ENCODE data around the gene NLGN4X.

NLGN4X gene

DNA sequence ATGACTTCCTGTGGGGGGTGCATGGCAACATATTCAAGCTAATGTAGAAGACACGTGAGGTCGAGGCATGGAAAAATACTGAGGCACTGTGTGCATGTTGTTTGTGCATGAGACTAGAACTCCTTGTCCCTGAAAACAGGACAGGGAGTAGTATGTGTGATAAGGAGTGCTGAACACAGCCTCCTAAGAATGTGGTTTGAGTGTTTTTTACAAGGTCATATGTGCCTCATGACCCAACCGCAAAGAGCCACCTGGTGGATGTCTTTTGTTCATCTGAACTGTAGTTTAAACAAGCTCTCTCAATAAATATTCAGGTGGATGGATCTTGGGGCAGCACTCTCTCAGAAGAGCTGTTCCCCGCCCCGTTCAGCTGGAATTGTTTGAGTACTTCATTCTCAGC lies 226.6 kb downstream of the NLGN4X start:
- no peaks in the 10 kb centered on the region for H3K27me3 ChIP-seq
- TF ChIP-seq, protein P1, sequence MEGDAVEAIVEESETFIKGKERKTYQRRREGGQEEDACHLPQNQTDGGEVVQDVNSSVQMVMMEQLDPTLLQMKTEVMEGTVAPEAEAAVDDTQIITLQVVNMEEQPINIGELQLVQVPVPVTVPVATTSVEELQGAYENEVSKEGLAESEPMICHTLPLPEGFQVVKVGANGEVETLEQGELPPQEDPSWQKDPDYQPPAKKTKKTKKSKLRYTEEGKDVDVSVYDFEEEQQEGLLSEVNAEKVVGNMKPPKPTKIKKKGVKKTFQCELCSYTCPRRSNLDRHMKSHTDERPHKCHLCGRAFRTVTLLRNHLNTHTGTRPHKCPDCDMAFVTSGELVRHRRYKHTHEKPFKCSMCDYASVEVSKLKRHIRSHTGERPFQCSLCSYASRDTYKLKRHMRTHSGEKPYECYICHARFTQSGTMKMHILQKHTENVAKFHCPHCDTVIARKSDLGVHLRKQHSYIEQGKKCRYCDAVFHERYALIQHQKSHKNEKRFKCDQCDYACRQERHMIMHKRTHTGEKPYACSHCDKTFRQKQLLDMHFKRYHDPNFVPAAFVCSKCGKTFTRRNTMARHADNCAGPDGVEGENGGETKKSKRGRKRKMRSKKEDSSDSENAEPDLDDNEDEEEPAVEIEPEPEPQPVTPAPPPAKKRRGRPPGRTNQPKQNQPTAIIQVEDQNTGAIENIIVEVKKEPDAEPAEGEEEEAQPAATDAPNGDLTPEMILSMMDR (IDR thresholded peaks at IDR 0.05; ENCODE audit: low read depth, low read length) = no peak
- H3K4me1 ChIP-seq = no peaks in the 10 kb centered on the region
- no peaks in the 10 kb centered on the region for H3K36me3 ChIP-seq
- no peak overlapping the region for H3K4me3 ChIP-seq (ENCODE audit: low read depth, low read length)
- DNase-seq = no peak
- H3K9me3 ChIP-seq = no peaks in the 10 kb centered on the region

DNA sequence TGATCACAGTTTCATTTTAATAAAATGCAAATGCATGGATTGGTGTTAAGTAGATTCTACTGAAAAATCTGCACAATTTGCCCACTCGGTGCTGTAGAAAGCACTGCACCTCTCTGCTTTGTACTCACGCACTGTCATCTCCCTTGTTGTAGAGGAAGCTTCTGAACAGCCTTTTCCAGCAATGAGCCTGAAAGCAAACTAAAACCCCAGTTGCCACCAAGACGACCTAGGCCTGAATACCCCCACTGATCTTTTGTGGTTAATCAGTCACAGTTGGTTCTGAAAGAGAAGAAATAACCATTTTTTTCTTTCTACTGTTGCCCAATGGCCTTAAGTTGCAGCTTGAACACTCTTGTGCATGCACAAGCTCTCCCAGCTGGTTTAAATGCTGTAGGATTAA lies 229.8 kb downstream of the NLGN4X start:
- H3K4me3 ChIP-seq (ENCODE audit: low read depth, low read length) = no peak overlapping the region
- TF ChIP-seq, protein P1 (IDR thresholded peaks at IDR 0.05; ENCODE audit: low read depth, low read length) = no peak
- H3K9me3 ChIP-seq = no peaks in the 10 kb centered on the region
- no peaks in the 10 kb centered on the region for H3K36me3 ChIP-seq
- no peaks in the 10 kb centered on the region for H3K27me3 ChIP-seq
- DNase-seq = no peak
- H3K4me1 ChIP-seq = no peaks in the 10 kb centered on the region

DNA sequence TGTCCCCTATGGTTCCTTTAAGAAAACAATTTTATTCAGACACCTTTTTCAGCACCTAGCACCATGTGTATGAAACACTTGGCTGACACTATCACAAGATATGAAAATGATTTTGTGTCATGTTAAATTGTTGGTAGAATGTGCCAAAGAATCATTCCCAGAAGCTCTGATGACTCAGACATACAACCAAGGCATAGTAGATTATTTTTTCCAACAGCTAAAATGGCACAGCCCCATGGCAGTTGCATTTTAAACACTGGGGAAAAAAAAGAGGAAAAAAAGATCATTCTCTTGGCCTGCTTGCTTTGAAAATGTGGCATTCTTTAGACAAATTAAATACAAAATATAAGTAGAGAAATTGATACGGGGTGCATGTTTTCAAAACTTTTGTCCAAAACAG lies 230.2 kb downstream of the NLGN4X start:
- Histone ChIP-seq H3K27me3 (no peaks in the 10 kb centered on the region), H3K4me1 (no peaks in the 10 kb centered on the region), H3K9me3 (no peaks in the 10 kb centered on the region), H3K4me3 (ENCODE audit: low read depth, low read length) (no peak overlapping the region), H3K36me3 (no peaks in the 10 kb centered on the region)
- TF ChIP-seq, protein P1 (IDR thresholded peaks at IDR 0.05; ENCODE audit: low read depth, low read length) = no peak
- no peak for DNase-seq

DNA sequence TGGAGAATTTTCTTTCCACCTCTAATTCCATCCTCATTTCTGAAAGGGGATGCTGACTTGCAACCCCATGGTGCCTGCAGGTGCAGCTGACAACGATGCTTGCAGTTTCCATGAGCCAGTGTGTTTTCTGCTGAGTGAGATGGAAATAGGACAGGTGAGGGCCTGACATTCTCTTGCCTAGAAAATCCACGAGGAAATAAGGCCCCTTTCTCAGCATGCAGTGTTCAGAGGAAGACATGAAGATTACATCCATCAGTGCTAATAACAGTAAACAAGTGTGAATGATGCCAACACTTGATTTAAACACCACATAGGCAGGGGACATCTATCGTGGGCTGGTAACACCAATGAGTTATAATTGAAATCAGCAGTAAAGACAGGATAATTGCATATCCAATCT lies 237.3 kb downstream of the NLGN4X start:
- H3K4me3 ChIP-seq (ENCODE audit: low read depth, low read length) = no peak overlapping the region
- H3K36me3 ChIP-seq = no peaks in the 10 kb centered on the region
- H3K4me1 ChIP-seq = no peaks in the 10 kb centered on the region
- H3K9me3 ChIP-seq = no peaks in the 10 kb centered on the region
- H3K27me3 ChIP-seq = no peaks in the 10 kb centered on the region
- TF ChIP-seq, protein P1 (IDR thresholded peaks at IDR 0.05; ENCODE audit: low read depth, low read length) = no peak
- no peak for DNase-seq

GRCh38 chrX:5979338-5979737 lies 249.3 kb downstream of the NLGN4X start:
- H3K9me3 ChIP-seq = no peaks in the 10 kb centered on the region
- no peak for DNase-seq
- no peak overlapping the region for H3K4me3 ChIP-seq (ENCODE audit: low read depth, low read length)
- no peaks in the 10 kb centered on the region for H3K27me3 ChIP-seq
- H3K36me3 ChIP-seq = no peaks in the 10 kb centered on the region
- TF ChIP-seq, protein P1 (IDR thresholded peaks at IDR 0.05; ENCODE audit: low read depth, low read length) = no peak
- H3K4me1 ChIP-seq = no peaks in the 10 kb centered on the region

- Histone ChIP-seq H3K36me3 (no peaks in the 10 kb centered on the region), H3K4me3 (ENCODE audit: low read depth, low read length) (no peak overlapping the region), H3K9me3 (no peaks in the 10 kb centered on the region), H3K4me1 (no peaks in the 10 kb centered on the region), H3K27me3 (no peaks in the 10 kb centered on the region)
- TF ChIP-seq, protein P1 (IDR thresholded peaks at IDR 0.05; ENCODE audit: low read depth, low read length) = no peak
- no peak for DNase-seq
These were observed 252.3 kb downstream of the NLGN4X start for GRCh38 chrX:5976332-5976731.
